ENCODE data around the gene HOXB4. TPM values are rescaled to one million over a fixed set of nuclear protein-coding genes. Genes with fewer than 3 reads are reported as not detected.

The HOXB4 gene
- total and polyA plus RNA-seq, 4 donors: 1.4 to 17.9 (median 9.0) TPM

- DNase-seq (no peak), ATAC-seq (ENCODE audit: low FRiP score) (no peak)
- Histone ChIP-seq H3K4me1 (ENCODE audit: control insufficient read depth in 1 of 2, insufficient read depth in 2 of 2, low read length in 2 of 2) (peaks cover 0 to 4% of the 10 kb centered on the region in 2 donors), H3K36me3 (ENCODE audit: control insufficient read depth in 1 of 2, insufficient read depth in 2 of 2, low read length in 1 of 2) (no peaks in the 10 kb centered on the region), H3K9me3 (ENCODE audit: control insufficient read depth, low read length) (no peaks in the 10 kb centered on the region), H3K27ac (ENCODE audit: low read depth in 1 of 2, low read length in 2 of 2) (no peak overlapping the region), H3K4me3 (ENCODE audit: low read length in 2 of 2) (no peak overlapping the region), H3K27me3 (ENCODE audit: control insufficient read depth in 1 of 2, insufficient read depth in 2 of 2, low read length in 1 of 2) (no peaks in the 10 kb centered on the region)
- 76 to 78% methylated on average over 3 of the region's 3 CpGs for WGBS, 2 donors
- intact Hi-C loops (cut with DNase I): no loop called here
Observed at GRCh38 chr17:48549281-48549630, 28.9 kb downstream of the HOXB4 start.

GRCh38 chr17:48548523-48549280, 29.4 kb downstream of the HOXB4 start:
- no peaks in the 10 kb centered on the region for H3K36me3 ChIP-seq (ENCODE audit: control insufficient read depth in 1 of 2, insufficient read depth in 2 of 2, low read length in 1 of 2)
- H3K27me3 ChIP-seq (ENCODE audit: control insufficient read depth in 1 of 2, insufficient read depth in 2 of 2, low read length in 1 of 2): no peaks in the 10 kb centered on the region
- peak overlapping the region; percentile 38 to 50 for H3K27ac ChIP-seq (ENCODE audit: low read depth in 1 of 2, low read length in 2 of 2)
- ATAC-seq (ENCODE audit: low FRiP score): no peak
- no peak overlapping the region for H3K4me3 ChIP-seq (ENCODE audit: low read length in 2 of 2)
- intact Hi-C loops (cut with DNase I): no loop called here
- WGBS, 2 donors: 46 to 67% methylated on average over 6 of the region's 6 CpGs
- H3K9me3 ChIP-seq (ENCODE audit: control insufficient read depth, low read length): no peaks in the 10 kb centered on the region
- H3K4me1 ChIP-seq (ENCODE audit: control insufficient read depth in 1 of 2, insufficient read depth in 2 of 2, low read length in 2 of 2): peaks cover 0 to 4% of the 10 kb centered on the region in 2 donors
- no peak for DNase-seq

GRCh38 chr17:48547808-48548522, 30.2 kb downstream of the HOXB4 start:
- ATAC-seq (ENCODE audit: low FRiP score) (no peak), DNase-seq (no peak)
- WGBS, 2 donors: 13 to 48% methylated on average over 24 of the region's 24 CpGs
- Histone ChIP-seq H3K27ac (ENCODE audit: low read depth in 1 of 2, low read length in 2 of 2) (peak overlapping the region in 1 of 2 donors; percentile 50), H3K4me1 (ENCODE audit: control insufficient read depth in 1 of 2, insufficient read depth in 2 of 2, low read length in 2 of 2) (peaks cover 0 to 4% of the 10 kb centered on the region in 2 donors), H3K27me3 (ENCODE audit: control insufficient read depth in 1 of 2, insufficient read depth in 2 of 2, low read length in 1 of 2) (no peaks in the 10 kb centered on the region), H3K4me3 (ENCODE audit: low read length in 2 of 2) (no peak overlapping the region), H3K36me3 (ENCODE audit: control insufficient read depth in 1 of 2, insufficient read depth in 2 of 2, low read length in 1 of 2) (no peaks in the 10 kb centered on the region), H3K9me3 (ENCODE audit: control insufficient read depth, low read length) (no peaks in the 10 kb centered on the region)
- intact Hi-C loops (cut with DNase I): loop anchor here in 1 of 2 donors (1.0 kb wide), 1 partner anchor 29 kb away; no protein-coding TSS in a partner anchor

GRCh38 chr17:48546924-48547807, 31.0 kb downstream of the HOXB4 start:
- Histone ChIP-seq H3K36me3 (ENCODE audit: control insufficient read depth in 1 of 2, insufficient read depth in 2 of 2, low read length in 1 of 2) (no peaks in the 10 kb centered on the region), H3K4me1 (ENCODE audit: control insufficient read depth in 1 of 2, insufficient read depth in 2 of 2, low read length in 2 of 2) (peaks cover 0 to 4% of the 10 kb centered on the region in 2 donors), H3K27ac (ENCODE audit: low read depth in 1 of 2, low read length in 2 of 2) (peak overlapping the region; percentile 36 to 59), H3K9me3 (ENCODE audit: control insufficient read depth, low read length) (no peaks in the 10 kb centered on the region), H3K4me3 (ENCODE audit: low read length in 2 of 2) (peak overlapping the region in 1 of 2 donors; percentile 5), H3K27me3 (ENCODE audit: control insufficient read depth in 1 of 2, insufficient read depth in 2 of 2, low read length in 1 of 2) (no peaks in the 10 kb centered on the region)
- intact Hi-C loops (cut with DNase I): loop anchor here in 1 of 2 donors (1.0 kb wide), 1 partner anchor 30 kb away; no protein-coding TSS in a partner anchor
- DNase-seq: no peak
- 5 to 13% methylated on average over 10 of the region's 10 CpGs for WGBS, 2 donors
- ATAC-seq (ENCODE audit: low FRiP score): peak; percentile 28

- intact Hi-C loops (cut with DNase I): no loop called here
- H3K4me3 ChIP-seq (ENCODE audit: low read length in 2 of 2): peak overlapping the region in 1 of 2 donors; percentile 5
- H3K27ac ChIP-seq (ENCODE audit: low read depth in 1 of 2, low read length in 2 of 2): peak overlapping the region; percentile 36 to 59
- DNase-seq (no peak), ATAC-seq (ENCODE audit: low FRiP score) (peak; percentile 3)
- peaks cover 0 to 4% of the 10 kb centered on the region in 2 donors for H3K4me1 ChIP-seq (ENCODE audit: control insufficient read depth in 1 of 2, insufficient read depth in 2 of 2, low read length in 2 of 2)
- WGBS, 2 donors: 12 to 31% methylated on average over 10 of the region's 10 CpGs
- no peaks in the 10 kb centered on the region for H3K36me3 ChIP-seq (ENCODE audit: control insufficient read depth in 1 of 2, insufficient read depth in 2 of 2, low read length in 1 of 2)
- no peaks in the 10 kb centered on the region for H3K27me3 ChIP-seq (ENCODE audit: control insufficient read depth in 1 of 2, insufficient read depth in 2 of 2, low read length in 1 of 2)
- no peaks in the 10 kb centered on the region for H3K9me3 ChIP-seq (ENCODE audit: control insufficient read depth, low read length)
Observed at GRCh38 chr17:48546137-48546923, 31.8 kb downstream of the HOXB4 start.

- Histone ChIP-seq H3K27ac (ENCODE audit: low read depth in 1 of 2, low read length in 2 of 2) (peak overlapping the region; percentile 34 to 65), H3K36me3 (ENCODE audit: control insufficient read depth in 1 of 2, insufficient read depth in 2 of 2, low read length in 1 of 2) (no peaks in the 10 kb centered on the region), H3K9me3 (ENCODE audit: control insufficient read depth, low read length) (no peaks in the 10 kb centered on the region), H3K4me3 (ENCODE audit: low read length in 2 of 2) (no peak overlapping the region), H3K27me3 (ENCODE audit: control insufficient read depth in 1 of 2, insufficient read depth in 2 of 2, low read length in 1 of 2) (no peaks in the 10 kb centered on the region), H3K4me1 (ENCODE audit: control insufficient read depth in 1 of 2, insufficient read depth in 2 of 2, low read length in 2 of 2) (peaks cover 0 to 4% of the 10 kb centered on the region in 2 donors)
- DNase-seq (no peak), ATAC-seq (ENCODE audit: low FRiP score) (no peak)
- intact Hi-C loops (cut with DNase I): no loop called here
- 91 to 96% methylated on average over 1 of the region's 1 CpG for WGBS, 2 donors
Observed at GRCh38 chr17:48545539-48545938, 32.6 kb downstream of the HOXB4 start.

- no peaks in the 10 kb centered on the region for H3K27me3 ChIP-seq (ENCODE audit: control insufficient read depth in 1 of 2, insufficient read depth in 2 of 2, low read length in 1 of 2)
- no peaks in the 10 kb centered on the region for H3K9me3 ChIP-seq (ENCODE audit: control insufficient read depth, low read length)
- intact Hi-C loops (cut with DNase I): no loop called here
- H3K27ac ChIP-seq (ENCODE audit: low read depth in 1 of 2, low read length in 2 of 2): peak within 1 kb of the TSS; percentile 80 to 95
- peak within 1 kb of the TSS; percentile 71 to 94 for H3K4me3 ChIP-seq (ENCODE audit: low read length in 2 of 2)
- H3K36me3 ChIP-seq (ENCODE audit: control insufficient read depth in 1 of 2, insufficient read depth in 2 of 2, low read length in 1 of 2): no peaks in the 10 kb centered on the region
- WGBS, 2 donors: 48 to 66% methylated on average over 12 of the region's 12 CpGs
- ATAC-seq (ENCODE audit: low FRiP score) (no peak), DNase-seq (no peak)
- peaks cover 0 to 4% of the 10 kb centered on the region in 2 donors for H3K4me1 ChIP-seq (ENCODE audit: control insufficient read depth in 1 of 2, insufficient read depth in 2 of 2, low read length in 2 of 2)
Observed at GRCh38 chr17:48545022-48545375, 33.2 kb downstream of the HOXB4 start, which contains the start of gene HOXB2. Gene HOXB2, minus strand, starts transcription at chr17:48545109. Its CDS starts 198 bp downstream, at chr17:48544911.
